Thoracic aorta (tissue), 2 donors: ENCODE measurements around the gene SPATA13. TPM values are rescaled to one million over a fixed set of nuclear protein-coding genes. Genes with fewer than 3 reads are reported as not detected.
"Not testable (repeated sequence)": the region's sequence is repeated elsewhere in the genome, so short reads cannot be mapped to it uniquely, and the experiment has no call there.

ENCODE experiments used
- ATAC-seq: fragments of 150-250 bp; one replicate; pipeline ENCODE4 v1.8.0; 2017; ENCODE audit warnings: low read depth; ENCODE audit not compliant: insufficient number of reproducible peaks, low FRiP score
- DNase-seq: peaks from one replicate; pipeline ENCODE4 v3.0.0-alpha.2; 2020; ENCODE audit warnings: low spot score
- H3K27ac ChIP-seq, 2 donors: fragments of 200-600 bp; sonication (generic); 1 replicate in 1 of 2; 2 replicates in 1 of 2; pipeline ENCODE4 v1.5.1; 2016; ENCODE audit warnings: mild to moderate bottlenecking in 2 of 2, moderate library complexity in 2 of 2
- H3K27me3 ChIP-seq: fragments of 200-600 bp; sonication (generic); replicated peaks from 2 replicates; pipeline ENCODE4 v1.6.0; 2016; ENCODE audit warnings: mild to moderate bottlenecking; ENCODE audit not compliant: insufficient read depth
- H3K36me3 ChIP-seq: fragments of 200-600 bp; sonication (generic); one replicate; pipeline ENCODE4 v1.5.1; 2016
- H3K4me1 ChIP-seq, 2 donors: fragments of 200-600 bp; sonication (generic); 1 replicate in 1 of 2; 2 replicates in 1 of 2; pipeline versions ENCODE4 v1.5.1 to v1.6.0; 2016; ENCODE audit warnings: low read depth in 2 of 2, mild to moderate bottlenecking in 1 of 2; ENCODE audit not compliant: control insufficient read depth in 1 of 2
- H3K4me3 ChIP-seq: fragments of 200-600 bp; sonication (generic); 2 replicates; pipeline ENCODE4 v1.5.1; 2016; ENCODE audit warnings: mild to moderate bottlenecking
- H3K9me3 ChIP-seq: fragments of 200-600 bp; sonication (generic); 2 replicates; pipeline ENCODE4 v1.5.1; 2016
- CTCF ChIP-seq: fragments of 200-600 bp; sonication (generic); IDR thresholded peaks from one replicate; pipeline ENCODE4 v1.5.1; 2019; ENCODE audit warnings: antibody characterized with exemption
- total RNA-seq, 2 donors: library from RNA; depleted of rRNA; stranded (reverse); fragments of >200 nt; gene quantifications; one replicate each; pipeline versions ENCODE4 v1.1.0 to v1.2.3, GENCODE V29; 2016

The SPATA13 gene
- total RNA-seq, 2 donors from 2014 or later, result 14.5 to 33.4 TPM

- ATAC-seq (no peak), DNase-seq (no peak)
- Histone ChIP-seq H3K9me3 (no peaks in the 10 kb centered on the region), H3K36me3 (no peaks in the 10 kb centered on the region), H3K4me1 (no peaks in the 10 kb centered on the region), H3K27me3 (no peaks in the 10 kb centered on the region), H3K27ac (no peak overlapping the region), H3K4me3 (no peak overlapping the region)
- no peak for TF ChIP-seq CTCF
These were observed 43.3 kb downstream of the SPATA13 start for GRCh38 chr13:24203811-24204210.

- ATAC-seq, H3K27ac ChIP-seq, H3K4me1 ChIP-seq, H3K36me3 ChIP-seq, H3K27me3 ChIP-seq, H3K9me3 ChIP-seq, DNase-seq, H3K4me3 ChIP-seq: not testable (repeated sequence)
These were observed 44.6 kb downstream of the SPATA13 start for GRCh38 chr13:24205076-24205475.

GRCh38 chr13:24207841-24208667 is 47.5 kb downstream of the SPATA13 start:
- H3K4me3 ChIP-seq, result no peak overlapping the region

GRCh38 chr13:24209138-24209537 is 48.6 kb downstream of the SPATA13 start:
- H3K4me1 ChIP-seq, result no peaks in the 10 kb centered on the region
- no peak overlapping the region for H3K27ac ChIP-seq
- DNase-seq (no peak), ATAC-seq (no peak)
- no peaks in the 10 kb centered on the region for H3K27me3 ChIP-seq
- H3K4me3 ChIP-seq, result no peak overlapping the region
- TF ChIP-seq CTCF, result no peak
- no peaks in the 10 kb centered on the region for H3K9me3 ChIP-seq
- no peaks in the 10 kb centered on the region for H3K36me3 ChIP-seq

More at GRCh38 chr13:24207841-24208667, 47.5 kb downstream of the SPATA13 start:
- H3K4me1 ChIP-seq, result no peaks in the 10 kb centered on the region
- no peak for ATAC-seq
- H3K27me3 ChIP-seq, result no peaks in the 10 kb centered on the region
- H3K9me3 ChIP-seq, result no peaks in the 10 kb centered on the region
- no peak for TF ChIP-seq CTCF
- DNase-seq, result no peak
- no peaks in the 10 kb centered on the region for H3K36me3 ChIP-seq
- no peak overlapping the region for H3K27ac ChIP-seq

GRCh38 chr13:24212254-24212653 is 51.7 kb downstream of the SPATA13 start:
- DNase-seq (no peak), ATAC-seq (no peak)
- no peak overlapping the region for H3K27ac ChIP-seq
- H3K27me3 ChIP-seq, result no peaks in the 10 kb centered on the region
- no peak for TF ChIP-seq CTCF
- peaks cover 0 to 12% of the 10 kb centered on the region in 2 donors for H3K4me1 ChIP-seq
- no peaks in the 10 kb centered on the region for H3K36me3 ChIP-seq
- no peak overlapping the region for H3K4me3 ChIP-seq
- no peaks in the 10 kb centered on the region for H3K9me3 ChIP-seq
